ENCODE data around the gene ANO1. TPM values are rescaled to one million over a fixed set of nuclear protein-coding genes. Genes with fewer than 3 reads are reported as not detected.
A peak's percentile ranks its signal among the peaks of the same experiment; 100 is the strongest.

ANO1 gene
- total and polyA plus RNA-seq, 11 donors = 4.2 to 17.8 (median 9.4) TPM

DNA sequence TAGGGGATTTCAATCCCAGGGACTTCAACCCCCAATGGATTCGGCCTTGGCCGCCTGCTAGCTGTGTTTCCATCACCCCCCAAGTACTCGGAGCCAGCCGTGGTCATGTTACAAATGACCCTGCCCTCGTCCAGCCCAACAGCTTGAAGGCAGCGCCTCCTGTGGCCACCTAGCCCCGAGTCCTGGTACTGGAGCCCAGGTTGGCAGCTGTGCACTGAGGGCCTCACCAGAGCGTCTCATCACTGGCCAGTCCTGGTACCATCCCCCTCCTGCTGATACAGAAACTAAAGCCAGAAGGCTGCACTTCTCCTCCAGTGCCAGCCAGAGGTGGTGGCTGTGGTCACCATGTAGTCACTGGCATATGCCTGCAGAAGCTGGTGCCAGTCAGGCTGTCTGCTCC lies 80.1 kb downstream of the ANO1 start:
- intact Hi-C loops (cut with DNase I) = no loop called here
- Histone ChIP-seq H3K4me3 (no peak overlapping the region), H3K4me1 (no peaks in the 10 kb centered on the region), H3K9me3 (peaks cover 0 to 1% (median 0%) of the 10 kb centered on the region in 12 donors), H3K27ac (no peak overlapping the region), H3K36me3 (peaks cover 0 to 21% (median 0%) of the 10 kb centered on the region in 9 donors), H3K27me3 (no peaks in the 10 kb centered on the region)
- TF ChIP-seq POLR2A (IDR thresholded peaks at IDR 0.05) = no peak
- TF ChIP-seq, protein P1, sequence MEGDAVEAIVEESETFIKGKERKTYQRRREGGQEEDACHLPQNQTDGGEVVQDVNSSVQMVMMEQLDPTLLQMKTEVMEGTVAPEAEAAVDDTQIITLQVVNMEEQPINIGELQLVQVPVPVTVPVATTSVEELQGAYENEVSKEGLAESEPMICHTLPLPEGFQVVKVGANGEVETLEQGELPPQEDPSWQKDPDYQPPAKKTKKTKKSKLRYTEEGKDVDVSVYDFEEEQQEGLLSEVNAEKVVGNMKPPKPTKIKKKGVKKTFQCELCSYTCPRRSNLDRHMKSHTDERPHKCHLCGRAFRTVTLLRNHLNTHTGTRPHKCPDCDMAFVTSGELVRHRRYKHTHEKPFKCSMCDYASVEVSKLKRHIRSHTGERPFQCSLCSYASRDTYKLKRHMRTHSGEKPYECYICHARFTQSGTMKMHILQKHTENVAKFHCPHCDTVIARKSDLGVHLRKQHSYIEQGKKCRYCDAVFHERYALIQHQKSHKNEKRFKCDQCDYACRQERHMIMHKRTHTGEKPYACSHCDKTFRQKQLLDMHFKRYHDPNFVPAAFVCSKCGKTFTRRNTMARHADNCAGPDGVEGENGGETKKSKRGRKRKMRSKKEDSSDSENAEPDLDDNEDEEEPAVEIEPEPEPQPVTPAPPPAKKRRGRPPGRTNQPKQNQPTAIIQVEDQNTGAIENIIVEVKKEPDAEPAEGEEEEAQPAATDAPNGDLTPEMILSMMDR (IDR thresholded peaks at IDR 0.05) = peak in 8 of 12 donors; percentile 11 to 35 (median 30)
- peak in 3 of 4 donors; percentile 42 to 61 (median 44) for ATAC-seq
- peak in 1 of 5 donors; percentile 43 for DNase-seq
- WGBS, 4 donors = 45 to 54% (median 49%) methylated on average over 8 of the region's 8 CpGs

DNA sequence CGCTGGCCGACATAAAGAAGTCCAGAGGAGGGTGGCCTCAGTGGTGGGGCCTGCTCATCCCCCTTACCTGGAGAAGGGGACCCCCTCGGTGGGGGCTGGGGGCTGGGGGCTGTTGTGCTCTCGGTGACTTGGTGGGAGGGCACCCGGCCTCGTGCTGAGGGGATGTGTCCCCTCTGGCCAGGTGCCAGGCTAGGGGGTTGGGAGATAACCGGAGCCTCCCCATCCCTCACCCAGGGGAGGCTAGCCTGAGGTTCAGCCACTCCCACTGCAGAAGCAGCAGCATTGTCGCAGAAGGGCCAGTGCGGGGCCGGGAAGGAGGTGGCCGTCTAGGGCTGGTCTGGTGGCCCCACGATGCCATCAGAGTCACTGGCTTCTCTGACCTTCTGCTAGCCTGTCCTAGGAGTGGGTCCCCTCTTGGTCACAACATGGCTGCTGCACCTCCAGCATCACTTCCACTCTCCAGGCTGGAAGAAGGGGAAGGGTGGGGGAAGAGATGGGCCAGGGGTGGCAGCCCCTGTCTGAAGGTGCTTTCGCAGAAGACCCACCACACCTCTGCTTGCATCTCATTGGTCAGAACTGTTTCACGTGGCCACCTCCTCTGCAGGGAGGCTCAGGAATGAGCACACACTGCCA lies 80.8 kb downstream of the ANO1 start:
- Histone ChIP-seq H3K27me3 (no peaks in the 10 kb centered on the region), H3K9me3 (no peaks in the 10 kb centered on the region), H3K4me1 (no peaks in the 10 kb centered on the region), H3K36me3 (peaks cover 0 to 26% (median 0%) of the 10 kb centered on the region in 9 donors), H3K27ac (no peak overlapping the region), H3K4me3 (no peak overlapping the region)
- intact Hi-C loops (cut with DNase I) = no loop called here
- 90 to 96% (median 93%) methylated on average over 11 to 14 of the region's 14 CpGs for WGBS, 4 donors
- TF ChIP-seq, protein P1 (IDR thresholded peaks at IDR 0.05) = no peak
- no peak for TF ChIP-seq POLR2A (IDR thresholded peaks at IDR 0.05)
- ATAC-seq = no peak
- no peak for DNase-seq

DNA sequence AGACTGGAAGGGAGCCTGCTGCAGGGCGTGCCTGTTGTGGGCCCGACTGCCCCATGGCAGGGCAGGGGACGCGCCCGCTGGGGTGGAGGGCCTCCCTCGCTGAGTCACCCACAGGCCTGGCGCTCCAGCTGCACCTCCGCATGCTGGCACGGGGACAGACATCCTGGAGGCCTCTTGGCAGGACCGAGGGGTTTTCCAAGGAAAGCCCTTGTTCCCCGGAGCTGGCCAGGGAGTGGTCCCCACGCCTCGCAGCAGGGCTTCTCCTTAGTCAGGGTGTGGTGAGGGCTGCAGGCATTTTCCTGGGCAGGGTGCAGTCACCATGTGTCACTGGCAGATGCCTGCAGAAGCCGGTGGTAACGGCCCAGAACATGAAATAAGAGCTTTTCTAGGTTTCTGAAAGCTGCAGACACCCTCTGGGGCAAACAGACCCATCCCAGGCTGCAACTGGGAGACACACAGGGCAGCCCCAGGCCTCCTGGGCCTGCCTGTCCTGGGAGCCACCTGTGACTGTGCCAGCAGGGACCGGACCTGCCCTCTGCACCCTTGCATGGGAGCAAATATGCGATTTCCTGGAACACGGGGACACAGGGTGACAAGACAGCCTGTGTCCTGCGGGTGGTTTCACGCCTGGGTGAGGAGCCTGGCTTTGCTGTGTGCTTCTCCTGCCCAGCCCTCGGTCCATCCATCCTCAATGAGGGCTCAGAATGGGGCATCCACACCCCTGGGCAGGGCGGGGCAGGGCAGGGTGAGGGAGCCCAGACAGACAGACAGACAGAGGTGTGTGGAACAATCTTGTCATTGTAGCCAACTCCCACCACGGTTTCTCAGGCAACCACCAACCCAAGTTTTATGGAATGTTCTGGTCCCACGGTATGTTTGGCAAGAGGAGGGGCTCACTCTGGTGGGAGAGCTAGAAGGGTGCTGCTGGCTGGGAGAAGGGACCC lies 81.8 kb downstream of the ANO1 start:
- no peaks in the 10 kb centered on the region for H3K4me1 ChIP-seq
- peaks cover 0 to 33% (median 0%) of the 10 kb centered on the region in 9 donors for H3K36me3 ChIP-seq
- ATAC-seq (peak in 3 of 4 donors; percentile 10 to 26 (median 23)), DNase-seq (no peak)
- no peaks in the 10 kb centered on the region for H3K9me3 ChIP-seq
- no peak overlapping the region for H3K27ac ChIP-seq
- no peaks in the 10 kb centered on the region for H3K27me3 ChIP-seq
- no peak overlapping the region for H3K4me3 ChIP-seq
- 75 to 89% (median 79%) methylated on average over 16 to 24 of the region's 24 CpGs for WGBS, 4 donors
- no peak for TF ChIP-seq POLR2A (IDR thresholded peaks at IDR 0.05)
- TF ChIP-seq, protein P1 (IDR thresholded peaks at IDR 0.05) = no peak
- intact Hi-C loops (cut with DNase I) = no loop called here

DNA sequence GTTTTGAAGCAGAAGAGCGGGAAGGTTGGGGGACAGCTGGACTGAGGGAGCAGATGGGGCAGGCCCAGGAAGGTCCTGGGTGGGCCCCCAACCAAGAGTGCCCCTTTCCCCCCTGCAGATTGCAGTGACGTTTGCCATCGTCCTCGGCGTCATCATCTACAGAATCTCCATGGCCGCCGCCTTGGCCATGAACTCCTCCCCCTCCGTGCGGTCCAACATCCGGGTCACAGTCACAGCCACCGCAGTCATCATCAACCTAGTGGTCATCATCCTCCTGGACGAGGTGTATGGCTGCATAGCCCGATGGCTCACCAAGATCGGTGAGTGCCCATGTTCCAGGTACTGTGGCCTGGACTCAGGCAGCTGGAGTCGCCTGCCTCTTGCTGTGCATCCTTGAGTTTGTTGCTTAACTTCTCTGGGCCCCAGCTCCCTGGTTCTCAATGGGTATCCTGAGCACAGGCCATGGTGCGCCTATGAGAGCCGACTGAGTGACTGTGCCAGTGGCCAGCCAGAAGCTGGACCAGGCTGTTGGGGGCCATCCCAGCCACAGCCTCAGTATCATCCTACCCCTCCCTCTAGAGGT lies 83.0 kb downstream of the ANO1 start:
- ATAC-seq (no peak), DNase-seq (no peak)
- no peak overlapping the region for H3K27ac ChIP-seq
- 93 to 96% (median 94%) methylated on average over 16 to 17 of the region's 17 CpGs for WGBS, 4 donors
- no peaks in the 10 kb centered on the region for H3K9me3 ChIP-seq
- no peak overlapping the region for H3K4me3 ChIP-seq
- intact Hi-C loops (cut with DNase I) = no loop called here
- H3K4me1 ChIP-seq = no peaks in the 10 kb centered on the region
- TF ChIP-seq, protein P1 (IDR thresholded peaks at IDR 0.05) = no peak
- TF ChIP-seq POLR2A (IDR thresholded peaks at IDR 0.05) = no peak
- no peaks in the 10 kb centered on the region for H3K27me3 ChIP-seq
- peaks cover 0 to 41% (median 0%) of the 10 kb centered on the region in 9 donors for H3K36me3 ChIP-seq
